A673 (cell line): ENCODE data around the gene AP1S3. TPM values are rescaled to one million over a fixed set of nuclear protein-coding genes. Genes with fewer than 3 reads are reported as not detected.
"Not testable (repeated sequence)": the region's sequence is repeated elsewhere in the genome, so short reads cannot be mapped to it uniquely, and the experiment has no call there.

ENCODE experiments used
- BruUV-seq: library from RNA; stranded (reverse); fragments of 400-500 nt; replicated peaks from 2 replicates; lab custom pipeline; 2021; lab: Mats Ljungman, UMichigan
- CTCF ChIA-PET: fragments of 300-600 bp; sonication (Branson Sonifier 250); formaldehyde crosslinking; loops from one replicate; lab custom pipeline; 2022; ENCODE audit warnings: antibody characterized with exemption; lab: Charles Lee
- POLR2A ChIA-PET: fragments of 300-600 bp; sonication (Branson Sonifier 250); formaldehyde crosslinking; loops from one replicate; lab custom pipeline; 2022; ENCODE audit warnings: antibody characterized with exemption; ENCODE audit not compliant: low non-redundant PET; lab: Charles Lee
- DNase-seq: peaks from one replicate; pipeline ENCODE4 v3.0.0-alpha.2; 2015; ENCODE audit warnings: low spot score
- H3K27ac ChIP-seq: fragments of 200-600 bp; sonication (generic); 2 replicates; pipeline ENCODE4 v1.5.1; 2016; ENCODE audit warnings: mixed run types, low read depth, mild to moderate bottlenecking, mixed read lengths, antibody characterized with exemption, low read length; ENCODE audit not compliant: poor library complexity, severe bottlenecking
- H3K27me3 ChIP-seq: fragments of 200-600 bp; sonication (generic); replicated peaks from 2 replicates; pipeline ENCODE4 v1.6.1; 2017; ENCODE audit warnings: mixed run types, low read depth, mild to moderate bottlenecking, mixed read lengths, antibody characterized with exemption, low read length; ENCODE audit not compliant: insufficient read depth, poor library complexity
- H3K36me3 ChIP-seq: fragments of 200-600 bp; sonication (generic); 2 replicates; pipeline ENCODE4 v1.6.1; 2016; ENCODE audit warnings: mixed run types, mild to moderate bottlenecking, mixed read lengths, antibody characterized with exemption, low read length; ENCODE audit not compliant: insufficient read depth, poor library complexity, severe bottlenecking
- H3K4me1 ChIP-seq: fragments of 200-600 bp; sonication (generic); 2 replicates; pipeline ENCODE4 v1.6.1; 2017; ENCODE audit warnings: mixed run types, mild to moderate bottlenecking, mixed read lengths, antibody characterized with exemption, low read length; ENCODE audit not compliant: insufficient read depth, poor library complexity, severe bottlenecking
- H3K4me3 ChIP-seq: fragments of 200-600 bp; sonication (generic); 2 replicates; pipeline ENCODE4 v1.5.1; 2016; ENCODE audit warnings: low read depth, mixed run types, mild to moderate bottlenecking, mixed read lengths, low read length; ENCODE audit not compliant: poor library complexity, severe bottlenecking
- H3K9me3 ChIP-seq: fragments of 200-600 bp; sonication (generic); 2 replicates; pipeline ENCODE4 v1.6.1; 2016; ENCODE audit warnings: mixed run types, low read depth, mild to moderate bottlenecking, mixed read lengths, antibody characterized with exemption, low read length; ENCODE audit not compliant: poor library complexity, severe bottlenecking
- EZH2 ChIP-seq: fragments of 200-600 bp; sonication (generic); IDR thresholded peaks from 2 replicates; pipeline ENCODE4 v1.6.1; 2017; ENCODE audit warnings: borderline replicate concordance, low read depth, mild to moderate bottlenecking, mixed read lengths, antibody characterized with exemption, low read length; ENCODE audit not compliant: poor library complexity, severe bottlenecking
- intact Hi-C: fragments of 100-400 bp; cut with micrococcal nuclease; formaldehyde crosslinking; loops from one replicate; pipeline ENCODE4 v1.10.0; 2022; ENCODE audit not compliant: unreplicated experiment
- total RNA-seq: library from RNA; stranded (reverse); gene quantifications from 2 replicates; pipeline ENCODE4 v1.2.3, GENCODE V29; 2021
- TF ChIP-seq, protein P1 (sequence below): fragments of 300-800, 200-600 bp; sonication (generic); conservative IDR thresholded peaks from 2 replicates; pipeline ENCODE4 v1.5.1; 2017; ENCODE audit warnings: low read depth, mild to moderate bottlenecking, antibody characterized with exemption, low read length, moderate library complexity, mixed read lengths

AP1S3 gene
- total RNA-seq, 1 experiment from 2014 or later, result 23.0 TPM

DNA sequence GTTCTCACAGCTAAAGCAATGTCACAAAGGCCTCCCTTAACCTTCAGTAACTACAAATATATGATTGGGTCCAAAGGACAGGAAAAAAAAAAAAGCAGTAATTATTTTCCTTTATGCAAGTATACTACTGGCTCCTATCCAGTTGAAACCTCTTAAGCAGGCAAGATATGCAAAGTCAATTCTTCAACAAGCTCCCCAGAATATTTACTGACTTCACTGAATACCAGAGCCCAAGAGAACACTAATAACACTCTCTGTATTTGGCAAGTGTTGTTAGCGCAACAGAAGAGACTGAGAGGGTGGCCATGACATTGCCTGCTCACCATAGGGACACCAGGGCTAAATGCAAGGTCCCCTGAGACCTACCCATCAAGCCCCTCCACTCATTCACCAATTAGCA, 74.5 kb downstream of the AP1S3 start:
- TF ChIP-seq EZH2, result no peak
- TF ChIP-seq, protein P1, sequence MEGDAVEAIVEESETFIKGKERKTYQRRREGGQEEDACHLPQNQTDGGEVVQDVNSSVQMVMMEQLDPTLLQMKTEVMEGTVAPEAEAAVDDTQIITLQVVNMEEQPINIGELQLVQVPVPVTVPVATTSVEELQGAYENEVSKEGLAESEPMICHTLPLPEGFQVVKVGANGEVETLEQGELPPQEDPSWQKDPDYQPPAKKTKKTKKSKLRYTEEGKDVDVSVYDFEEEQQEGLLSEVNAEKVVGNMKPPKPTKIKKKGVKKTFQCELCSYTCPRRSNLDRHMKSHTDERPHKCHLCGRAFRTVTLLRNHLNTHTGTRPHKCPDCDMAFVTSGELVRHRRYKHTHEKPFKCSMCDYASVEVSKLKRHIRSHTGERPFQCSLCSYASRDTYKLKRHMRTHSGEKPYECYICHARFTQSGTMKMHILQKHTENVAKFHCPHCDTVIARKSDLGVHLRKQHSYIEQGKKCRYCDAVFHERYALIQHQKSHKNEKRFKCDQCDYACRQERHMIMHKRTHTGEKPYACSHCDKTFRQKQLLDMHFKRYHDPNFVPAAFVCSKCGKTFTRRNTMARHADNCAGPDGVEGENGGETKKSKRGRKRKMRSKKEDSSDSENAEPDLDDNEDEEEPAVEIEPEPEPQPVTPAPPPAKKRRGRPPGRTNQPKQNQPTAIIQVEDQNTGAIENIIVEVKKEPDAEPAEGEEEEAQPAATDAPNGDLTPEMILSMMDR, result no peak
- peak overlapping the region; percentile 56 for H3K27ac ChIP-seq
- H3K4me1 ChIP-seq, result peaks cover 55% of the 10 kb centered on the region
- intact Hi-C loops, result no loop called here
- H3K9me3 ChIP-seq, result no peaks in the 10 kb centered on the region
- BruUV-seq, result no TSS peak
- H3K4me3 ChIP-seq, result no peak overlapping the region
- ChIA-PET CTCF (interaction anchor here (0.6 kb wide), 1 partner anchor 16 kb away, joined by 4 read pairs; no protein-coding TSS in a partner anchor), POLR2A (no interaction called here)
- DNase-seq, result peak; percentile 84
- no peaks in the 10 kb centered on the region for H3K27me3 ChIP-seq
- no peaks in the 10 kb centered on the region for H3K36me3 ChIP-seq

DNA sequence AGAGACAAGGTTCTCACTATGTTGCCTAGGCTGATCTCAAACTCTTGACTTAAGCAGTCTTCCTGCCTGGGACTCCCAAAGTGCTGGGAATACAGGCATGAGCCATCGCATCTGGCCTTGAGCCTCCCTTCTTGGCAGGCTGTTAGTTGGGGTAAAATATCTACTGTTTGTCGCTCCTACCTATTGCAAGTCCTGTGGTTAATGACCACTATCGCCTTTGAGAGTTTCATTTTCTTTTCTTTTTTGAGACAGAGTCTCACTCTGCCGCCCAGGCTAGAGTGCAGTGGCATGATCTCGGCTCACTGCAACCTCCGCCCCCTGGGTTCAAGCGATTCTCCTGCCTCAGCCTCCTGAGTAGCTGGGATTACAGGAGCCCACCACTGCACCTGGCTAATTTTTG, 75.6 kb downstream of the AP1S3 start:
- peaks cover 57% of the 10 kb centered on the region for H3K4me1 ChIP-seq
- H3K4me3 ChIP-seq, intact Hi-C loops, H3K9me3 ChIP-seq, POLR2A ChIA-PET, DNase-seq, H3K36me3 ChIP-seq, H3K27ac ChIP-seq, CTCF ChIA-PET, H3K27me3 ChIP-seq, BruUV-seq: not testable (repeated sequence)

DNA sequence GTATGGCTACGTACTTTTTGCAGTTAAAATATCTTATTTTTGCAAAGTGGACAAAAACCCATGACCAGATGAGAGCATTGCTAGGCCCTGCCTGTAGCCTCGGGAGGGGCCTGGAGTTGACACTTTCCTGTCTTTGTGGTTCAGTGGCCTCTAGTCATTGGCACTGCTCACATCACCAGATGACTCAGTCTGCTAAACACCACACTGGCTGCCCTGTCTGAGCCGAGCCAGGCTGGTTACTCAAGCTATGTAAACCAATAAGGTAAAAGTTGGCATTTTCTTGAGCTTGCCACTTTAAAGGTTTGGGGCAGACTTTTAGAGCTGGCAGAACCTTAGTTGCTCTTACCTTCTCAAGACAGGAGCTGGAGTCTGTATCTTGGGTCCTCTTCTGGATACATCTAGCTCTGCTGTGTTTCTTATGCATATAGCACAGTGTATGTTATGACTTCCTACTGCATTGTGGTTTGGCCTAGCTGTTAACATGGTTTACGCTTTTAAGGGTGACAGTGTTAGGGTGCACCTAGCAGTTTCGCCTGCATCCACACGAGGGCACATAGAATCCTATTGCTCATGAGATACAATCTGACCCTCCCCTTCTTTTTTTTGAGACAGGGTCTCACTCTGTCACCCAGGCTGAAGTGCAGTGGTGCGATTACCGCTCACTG, 76.4 kb downstream of the AP1S3 start:
- no peak overlapping the region for H3K4me3 ChIP-seq
- H3K27ac ChIP-seq, result peak overlapping the region; percentile 38
- H3K36me3 ChIP-seq, result no peaks in the 10 kb centered on the region
- intact Hi-C loops, result no loop called here
- no peaks in the 10 kb centered on the region for H3K9me3 ChIP-seq
- POLR2A ChIA-PET, result no interaction called here
- no TSS peak for BruUV-seq
- peaks cover 57% of the 10 kb centered on the region for H3K4me1 ChIP-seq
- no peak for DNase-seq
- CTCF ChIA-PET, result no interaction called here
- H3K27me3 ChIP-seq, result no peaks in the 10 kb centered on the region
- TF ChIP-seq EZH2, result no peak
- TF ChIP-seq, protein P1, result peak; percentile 44
